ENCODE data around the gene CCDC69.
A peak's percentile ranks its signal among the peaks of the same experiment; 100 is the strongest.

CCDC69 gene

GRCh38 chr5:151231359-151231758, 7.5 kb upstream of the CCDC69 start:
- DNase-seq (ENCODE audit: low read depth): no peak
- no peak for TF ChIP-seq CTCF (conservative IDR thresholded peaks at IDR 0.05; ENCODE audit: low read length)
- no peak overlapping the region for H3K4me3 ChIP-seq (ENCODE audit: low read length)

- DNase-seq (ENCODE audit: low read depth): no peak
- no peak for TF ChIP-seq CTCF (conservative IDR thresholded peaks at IDR 0.05; ENCODE audit: low read length)
Measured at GRCh38 chr5:151230048-151230680, 6.3 kb upstream of the CCDC69 start.

GRCh38 chr5:151228986-151229385, 5.1 kb upstream of the CCDC69 start:
- TF ChIP-seq CTCF (conservative IDR thresholded peaks at IDR 0.05; ENCODE audit: low read length): no peak
- DNase-seq (ENCODE audit: low read depth): no peak
- H3K4me3 ChIP-seq (ENCODE audit: low read length): no peak overlapping the region

More at GRCh38 chr5:151230048-151230680, 6.3 kb upstream of the CCDC69 start:
- H3K4me3 ChIP-seq (ENCODE audit: low read length): no peak overlapping the region

- no peak for TF ChIP-seq CTCF (conservative IDR thresholded peaks at IDR 0.05; ENCODE audit: low read length)
- no peak for DNase-seq (ENCODE audit: low read depth)
- H3K4me3 ChIP-seq (ENCODE audit: low read length): no peak overlapping the region
Measured at GRCh38 chr5:151227918-151228447, 4.1 kb upstream of the CCDC69 start.

GRCh38 chr5:151225475-151225874, 1.6 kb upstream of the CCDC69 start:
- no peak overlapping the region for H3K4me3 ChIP-seq (ENCODE audit: low read length)
- TF ChIP-seq CTCF (conservative IDR thresholded peaks at IDR 0.05; ENCODE audit: low read length): no peak
- DNase-seq (ENCODE audit: low read depth): no peak

- DNase-seq (ENCODE audit: low read depth): no peak
- H3K4me3 ChIP-seq (ENCODE audit: low read length): no peak overlapping the region
- TF ChIP-seq CTCF (conservative IDR thresholded peaks at IDR 0.05; ENCODE audit: low read length): no peak
Measured at GRCh38 chr5:151225071-151225470, 1.2 kb upstream of the CCDC69 start.

- no peak for DNase-seq (ENCODE audit: low read depth)
- no peak for TF ChIP-seq CTCF (conservative IDR thresholded peaks at IDR 0.05; ENCODE audit: low read length)
- peak overlapping the region; percentile 58 for H3K4me3 ChIP-seq (ENCODE audit: low read length)
Measured at GRCh38 chr5:151224372-151224771, 480 bp upstream of the CCDC69 start.
